Vagina (tissue), 2 donors: ENCODE measurements around the gene CUX1. TPM values are rescaled to one million over a fixed set of nuclear protein-coding genes. Genes with fewer than 3 reads are reported as not detected.

ENCODE experiments used
- DNase-seq, 2 donors: peaks; one replicate each; pipeline ENCODE4 v3.0.0-alpha.2; 2017; ENCODE audit errors: extremely low spot score in 2 of 2
- H3K27ac ChIP-seq: fragments of 200-600 bp; sonication (generic); one replicate; pipeline ENCODE4 v1.5.1; 2019
- H3K27me3 ChIP-seq: fragments of 200-600 bp; sonication (generic); one replicate; pipeline ENCODE4 v1.5.1; 2019
- H3K36me3 ChIP-seq, 2 donors: fragments of 200-600 bp; sonication (generic); one replicate each; pipeline ENCODE4 v1.5.1; 2017 to 2019
- H3K4me1 ChIP-seq: fragments of 200-600 bp; sonication (generic); one replicate; pipeline ENCODE4 v1.5.1; 2019
- H3K4me3 ChIP-seq, 2 donors: fragments of 200-600 bp; sonication (generic); 1 replicate in 1 of 2; 2 replicates in 1 of 2; pipeline ENCODE4 v1.5.1; 2016 to 2019
- H3K9me3 ChIP-seq: fragments of 200-600 bp; sonication (generic); one replicate; pipeline ENCODE4 v1.5.1; 2019
- POLR2A ChIP-seq, 2 donors: fragments of 450-650 bp; IDR thresholded peaks; one replicate each; pipeline ENCODE4 v1.6.1; 2017; ENCODE audit warnings: antibody characterized with exemption in 2 of 2, mild to moderate bottlenecking in 2 of 2, moderate library complexity in 2 of 2
- POLR2AphosphoS5 ChIP-seq, 2 donors: sonication (generic); formaldehyde crosslinking; IDR thresholded peaks; one replicate each; pipeline ENCODE4 v1.9.0; 2017; ENCODE audit warnings: antibody characterized with exemption in 2 of 2, mild to moderate bottlenecking in 2 of 2, low read depth in 1 of 2; ENCODE audit not compliant: insufficient read depth in 1 of 2
- intact Hi-C: fragments of 100-400 bp; cut with DNase I; formaldehyde crosslinking; loops from one replicate; pipeline ENCODE4 v1.15.1; 2023
- total RNA-seq: library from RNA; depleted of rRNA; stranded (reverse); fragments of >200 nt; gene quantifications from one replicate; pipeline ENCODE4 v1.2.3, GENCODE V29; 2016
- TF ChIP-seq, protein P1 (sequence below), 3 experiments: fragments of 450-650 bp in 2 of 3; fragments of 200-600 bp in 1 of 3; sonication (generic) in 1 of 3; IDR thresholded peaks; one replicate each; pipeline ENCODE4 v1.5.1; 2017 to 2019; ENCODE audit warnings: antibody characterized with exemption in 3 of 3, mild to moderate bottlenecking in 2 of 3, moderate library complexity in 2 of 3

Gene CUX1
- total RNA-seq, 1 donor from 2014 or later: 65.3 TPM

- intact Hi-C loops: no loop called here
Observed at GRCh38 chr7:102253066-102253972, 435.9 kb downstream of the CUX1 start.

DNA sequence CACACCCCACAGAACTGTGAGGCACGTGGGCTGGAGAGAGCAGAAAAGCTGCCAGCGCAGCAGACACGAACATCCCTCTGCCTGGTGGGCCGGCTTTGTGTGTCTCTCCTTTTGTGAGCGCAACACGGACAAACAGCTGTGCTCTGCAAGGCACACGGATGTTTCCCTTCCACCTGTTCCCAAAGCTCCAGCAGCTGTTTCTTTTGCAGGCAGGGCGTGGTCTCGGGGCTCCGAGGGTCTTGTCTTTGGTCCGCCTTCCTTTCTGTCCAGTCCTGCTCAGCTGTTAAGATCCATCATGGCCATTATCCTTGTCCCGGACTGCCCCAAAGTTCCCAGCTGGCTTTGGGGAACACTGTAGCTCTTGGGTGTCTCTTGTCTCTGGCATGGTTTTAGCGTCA, 436.5 kb downstream of the CUX1 start:
- intact Hi-C loops: no loop called here
- DNase-seq: no peak
- Histone ChIP-seq H3K27ac (no peak overlapping the region), H3K4me1 (no peaks in the 10 kb centered on the region), H3K36me3 (peaks cover 0 to 9% of the 10 kb centered on the region in 2 donors), H3K9me3 (no peaks in the 10 kb centered on the region), H3K27me3 (no peaks in the 10 kb centered on the region), H3K4me3 (no peak overlapping the region)
- no peak for TF ChIP-seq POLR2A (IDR thresholded peaks at IDR 0.05)
- no peak for TF ChIP-seq POLR2AphosphoS5 (IDR thresholded peaks at IDR 0.05; ENCODE audit: insufficient read depth in 1 of 2, low read depth in 1 of 2)
- TF ChIP-seq, protein P1, sequence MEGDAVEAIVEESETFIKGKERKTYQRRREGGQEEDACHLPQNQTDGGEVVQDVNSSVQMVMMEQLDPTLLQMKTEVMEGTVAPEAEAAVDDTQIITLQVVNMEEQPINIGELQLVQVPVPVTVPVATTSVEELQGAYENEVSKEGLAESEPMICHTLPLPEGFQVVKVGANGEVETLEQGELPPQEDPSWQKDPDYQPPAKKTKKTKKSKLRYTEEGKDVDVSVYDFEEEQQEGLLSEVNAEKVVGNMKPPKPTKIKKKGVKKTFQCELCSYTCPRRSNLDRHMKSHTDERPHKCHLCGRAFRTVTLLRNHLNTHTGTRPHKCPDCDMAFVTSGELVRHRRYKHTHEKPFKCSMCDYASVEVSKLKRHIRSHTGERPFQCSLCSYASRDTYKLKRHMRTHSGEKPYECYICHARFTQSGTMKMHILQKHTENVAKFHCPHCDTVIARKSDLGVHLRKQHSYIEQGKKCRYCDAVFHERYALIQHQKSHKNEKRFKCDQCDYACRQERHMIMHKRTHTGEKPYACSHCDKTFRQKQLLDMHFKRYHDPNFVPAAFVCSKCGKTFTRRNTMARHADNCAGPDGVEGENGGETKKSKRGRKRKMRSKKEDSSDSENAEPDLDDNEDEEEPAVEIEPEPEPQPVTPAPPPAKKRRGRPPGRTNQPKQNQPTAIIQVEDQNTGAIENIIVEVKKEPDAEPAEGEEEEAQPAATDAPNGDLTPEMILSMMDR (IDR thresholded peaks at IDR 0.05): no peak

More at GRCh38 chr7:102253066-102253972, 435.9 kb downstream of the CUX1 start:
- H3K4me1 ChIP-seq: no peaks in the 10 kb centered on the region
- H3K4me3 ChIP-seq: no peak overlapping the region
- DNase-seq: no peak
- no peaks in the 10 kb centered on the region for H3K27me3 ChIP-seq
- TF ChIP-seq, protein P1 (IDR thresholded peaks at IDR 0.05): no peak
- no peak for TF ChIP-seq POLR2AphosphoS5 (IDR thresholded peaks at IDR 0.05; ENCODE audit: insufficient read depth in 1 of 2, low read depth in 1 of 2)
- TF ChIP-seq POLR2A (IDR thresholded peaks at IDR 0.05): no peak
- H3K9me3 ChIP-seq: no peaks in the 10 kb centered on the region
- H3K36me3 ChIP-seq: peaks cover 0 to 12% of the 10 kb centered on the region in 2 donors
- H3K27ac ChIP-seq: no peak overlapping the region

DNA sequence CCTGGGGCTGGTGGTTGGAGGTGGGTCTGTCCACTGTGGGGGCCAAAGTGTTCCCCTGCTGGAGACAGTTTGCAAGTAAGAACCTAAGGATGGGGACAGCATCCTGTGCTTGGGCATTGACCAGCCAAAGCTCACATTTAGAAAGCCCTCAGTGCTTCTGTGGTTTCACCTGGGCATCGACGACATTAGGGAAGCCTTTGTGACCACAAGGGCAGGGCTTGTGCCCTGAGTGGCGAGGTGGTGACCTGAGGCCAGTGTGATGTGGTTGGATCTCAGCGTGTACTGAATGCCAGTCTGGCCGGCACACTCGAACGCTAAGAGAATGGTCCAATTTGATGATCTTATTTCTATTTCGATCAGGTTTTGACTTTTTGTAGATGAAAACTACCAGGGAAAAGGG, 437.1 kb downstream of the CUX1 start:
- intact Hi-C loops: no loop called here
- no peak for DNase-seq
- Histone ChIP-seq H3K27me3 (no peaks in the 10 kb centered on the region), H3K9me3 (no peaks in the 10 kb centered on the region), H3K4me3 (no peak overlapping the region), H3K4me1 (no peaks in the 10 kb centered on the region), H3K27ac (no peak overlapping the region), H3K36me3 (peaks cover 0 to 4% of the 10 kb centered on the region in 2 donors)
- TF ChIP-seq POLR2AphosphoS5 (IDR thresholded peaks at IDR 0.05; ENCODE audit: insufficient read depth in 1 of 2, low read depth in 1 of 2): no peak
- TF ChIP-seq, protein P1 (IDR thresholded peaks at IDR 0.05): no peak
- no peak for TF ChIP-seq POLR2A (IDR thresholded peaks at IDR 0.05)

DNA sequence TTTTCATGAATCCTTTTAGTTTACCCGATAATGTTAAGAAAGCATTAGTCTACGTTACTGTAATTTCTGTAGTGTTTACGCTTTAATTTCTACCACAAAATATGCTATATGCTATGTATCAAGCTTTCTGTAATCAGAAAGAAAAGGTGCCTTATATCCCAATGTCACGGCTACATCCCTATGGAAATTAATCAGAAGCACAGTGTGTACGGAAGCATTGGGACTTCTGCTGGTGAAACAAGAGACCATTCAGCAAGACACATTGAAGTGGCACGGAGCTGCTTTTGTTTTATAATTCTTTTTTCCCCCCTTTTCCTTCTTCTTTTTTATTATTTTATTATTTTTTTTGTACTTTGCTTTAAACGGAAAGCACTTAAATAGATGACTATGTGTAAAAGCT, 438.1 kb downstream of the CUX1 start:
- no peaks in the 10 kb centered on the region for H3K9me3 ChIP-seq
- DNase-seq: no peak
- no peaks in the 10 kb centered on the region for H3K4me1 ChIP-seq
- H3K27ac ChIP-seq: no peak overlapping the region
- TF ChIP-seq, protein P1 (IDR thresholded peaks at IDR 0.05): no peak
- TF ChIP-seq POLR2A (IDR thresholded peaks at IDR 0.05): no peak
- no peak for TF ChIP-seq POLR2AphosphoS5 (IDR thresholded peaks at IDR 0.05; ENCODE audit: insufficient read depth in 1 of 2, low read depth in 1 of 2)
- H3K27me3 ChIP-seq: no peaks in the 10 kb centered on the region
- H3K4me3 ChIP-seq: no peak overlapping the region
- no peaks in the 10 kb centered on the region for H3K36me3 ChIP-seq
- intact Hi-C loops: no loop called here

DNA sequence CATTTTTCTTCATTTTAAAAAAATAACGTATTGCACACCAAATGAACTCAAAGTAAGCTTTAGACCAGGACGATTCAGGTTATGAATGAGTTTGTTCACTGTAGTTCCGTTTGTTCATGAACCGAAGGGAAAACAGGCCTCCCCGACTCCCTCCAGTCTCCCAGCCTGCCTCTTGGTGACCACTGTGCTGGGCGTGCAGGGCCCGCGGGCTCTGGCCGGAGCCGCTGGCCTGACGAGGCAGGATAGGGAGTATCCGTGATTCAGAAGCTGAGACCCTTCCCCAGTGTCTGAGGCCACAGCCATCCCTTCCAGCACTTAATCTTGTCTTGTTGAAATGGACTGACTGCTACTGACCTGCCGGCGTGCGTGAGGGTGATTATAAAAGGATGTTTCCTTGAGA, 438.5 kb downstream of the CUX1 start:
- Histone ChIP-seq H3K4me1 (no peaks in the 10 kb centered on the region), H3K36me3 (no peaks in the 10 kb centered on the region), H3K4me3 (no peak overlapping the region), H3K27me3 (no peaks in the 10 kb centered on the region), H3K9me3 (no peaks in the 10 kb centered on the region), H3K27ac (no peak overlapping the region)
- intact Hi-C loops: no loop called here
- DNase-seq: no peak
- TF ChIP-seq POLR2AphosphoS5 (IDR thresholded peaks at IDR 0.05; ENCODE audit: insufficient read depth in 1 of 2, low read depth in 1 of 2) (no peak), POLR2A (IDR thresholded peaks at IDR 0.05) (no peak)
- TF ChIP-seq, protein P1 (IDR thresholded peaks at IDR 0.05): no peak
